GM11168 (cell line): ENCODE measurements around the gene ACSF3.

Source experiments
- in situ Hi-C: fragments of 300-500 bp; cut with MboI; formaldehyde crosslinking; loops from one replicate; pipeline ENCODE4 v1.12.0; 2022; ENCODE audit warnings: low sequenced_read_pairs; ENCODE audit not compliant: unreplicated experiment

The ACSF3 gene

DNA sequence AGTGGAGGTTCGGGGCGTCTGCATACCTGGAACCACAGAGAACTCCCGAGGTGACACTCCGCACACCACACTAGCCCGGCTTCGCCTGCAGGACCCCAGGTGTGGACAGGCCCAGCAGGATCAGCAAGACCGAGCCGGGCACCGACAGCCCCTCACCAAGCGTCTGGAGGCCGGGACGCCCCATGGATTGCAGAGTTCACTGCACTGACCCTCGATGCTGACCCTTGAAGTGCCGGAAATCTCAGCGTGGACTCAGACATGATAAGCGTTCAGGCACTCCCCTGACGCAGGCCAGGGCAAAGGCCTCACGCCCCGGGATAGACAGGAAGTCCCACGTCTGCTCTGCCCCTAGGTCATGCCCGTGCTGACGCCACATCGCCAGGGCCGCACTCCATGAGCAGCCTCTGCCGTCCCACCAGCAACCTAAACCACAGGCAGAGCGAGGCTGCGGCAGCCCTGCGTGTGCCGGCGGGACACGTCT, 26.0 kb downstream of the ACSF3 start:
- in situ Hi-C loops = no loop called here

DNA sequence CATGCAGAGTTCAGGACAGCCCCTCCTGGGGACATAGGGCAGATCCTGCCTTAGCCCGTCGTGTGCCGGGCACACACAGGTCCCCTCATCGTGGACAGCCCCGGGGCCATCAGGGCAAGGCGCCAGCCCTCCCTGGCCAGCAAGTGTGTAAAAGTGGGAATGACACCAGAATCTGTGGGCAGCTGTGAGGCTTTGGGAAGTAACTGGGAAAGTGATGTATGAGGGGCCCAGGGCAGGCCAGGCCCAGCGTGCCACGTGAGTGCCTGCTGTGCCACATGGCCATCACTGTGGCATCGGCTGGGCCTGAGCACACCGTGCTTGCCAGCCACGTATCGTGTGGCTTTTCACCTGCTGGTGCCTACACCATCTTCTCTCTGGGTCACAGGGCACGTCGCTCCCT, 26.6 kb downstream of the ACSF3 start:
- in situ Hi-C loops = no loop called here

DNA sequence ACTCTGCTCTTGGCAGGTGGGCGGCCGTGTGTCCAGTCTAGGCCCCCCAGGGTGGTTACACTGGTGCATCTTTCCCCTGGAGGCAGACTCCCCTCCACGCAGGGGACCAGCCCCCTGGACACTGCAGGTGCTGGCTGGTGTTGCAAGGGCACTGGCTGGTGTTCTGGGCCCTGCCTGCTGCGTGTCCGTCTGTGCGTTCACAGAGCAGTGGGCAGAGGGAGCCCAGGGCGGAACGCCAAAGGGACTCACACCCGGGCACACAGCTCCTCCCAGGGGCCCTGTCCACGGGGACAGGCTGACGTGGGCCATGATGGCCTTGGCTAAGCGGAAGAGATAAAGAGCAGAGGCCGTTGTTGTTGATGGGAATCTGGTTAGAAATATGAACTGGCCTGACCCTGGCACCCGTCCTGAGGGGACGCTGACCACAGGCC, 27.3 kb downstream of the ACSF3 start:
- in situ Hi-C loops = no loop called here

DNA sequence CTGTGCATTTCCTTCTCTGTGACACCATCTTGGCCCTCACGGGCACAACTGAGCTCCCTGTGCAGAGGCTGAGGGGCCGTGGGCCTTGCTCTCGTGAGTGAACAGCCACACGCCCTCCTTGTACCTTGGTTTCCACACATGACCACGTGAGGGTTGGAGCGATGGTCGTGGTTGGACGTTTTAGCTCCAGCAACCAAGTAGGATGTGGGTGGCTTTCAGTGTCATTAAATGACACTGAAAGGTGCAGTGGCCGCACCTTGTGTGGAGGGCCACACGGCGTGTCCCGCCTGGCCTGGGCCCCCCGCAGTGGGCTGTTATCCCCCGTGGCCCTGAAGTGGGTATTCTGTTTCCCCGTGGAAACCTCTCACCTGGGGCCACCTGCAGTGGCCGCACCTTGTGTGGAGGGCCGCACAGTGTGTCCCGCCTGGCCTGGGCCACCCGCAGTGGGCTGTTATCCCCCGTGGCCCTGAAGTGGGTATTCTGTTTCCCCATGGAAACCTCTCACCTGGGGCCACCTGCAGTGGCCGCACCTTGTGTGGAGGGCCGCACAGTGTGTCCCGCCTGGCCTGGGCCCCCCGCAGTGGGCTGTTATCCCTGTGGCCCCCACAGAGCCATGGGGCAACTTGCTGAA, 28.2 kb downstream of the ACSF3 start:
- in situ Hi-C loops = no loop called here

DNA sequence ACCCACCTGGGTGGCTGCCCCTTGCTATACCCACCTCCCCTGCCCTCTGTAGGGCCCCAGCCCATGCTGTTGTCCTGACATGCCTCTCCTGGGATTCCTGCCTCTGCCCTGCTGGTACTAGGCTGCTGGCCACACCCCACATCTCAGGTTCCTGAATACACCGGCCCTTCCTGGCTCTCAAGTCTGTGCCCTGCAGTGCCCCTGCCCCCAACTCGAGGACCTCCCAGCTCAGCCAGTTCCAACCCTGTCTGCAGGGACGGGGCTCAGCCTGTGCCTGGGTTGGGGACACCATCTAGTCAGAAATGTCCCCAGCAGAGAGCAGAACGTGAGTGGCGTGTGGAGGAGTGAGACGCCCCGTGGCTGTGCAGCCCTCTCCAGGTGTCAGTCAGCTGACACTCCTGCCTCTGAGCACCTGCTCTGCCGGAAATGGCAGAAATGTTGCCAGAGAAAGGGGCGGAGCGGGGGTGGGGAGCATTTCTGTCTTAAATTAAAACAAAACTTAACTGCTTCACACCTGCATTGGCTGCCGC, 28.7 kb downstream of the ACSF3 start:
- in situ Hi-C loops = no loop called here

DNA sequence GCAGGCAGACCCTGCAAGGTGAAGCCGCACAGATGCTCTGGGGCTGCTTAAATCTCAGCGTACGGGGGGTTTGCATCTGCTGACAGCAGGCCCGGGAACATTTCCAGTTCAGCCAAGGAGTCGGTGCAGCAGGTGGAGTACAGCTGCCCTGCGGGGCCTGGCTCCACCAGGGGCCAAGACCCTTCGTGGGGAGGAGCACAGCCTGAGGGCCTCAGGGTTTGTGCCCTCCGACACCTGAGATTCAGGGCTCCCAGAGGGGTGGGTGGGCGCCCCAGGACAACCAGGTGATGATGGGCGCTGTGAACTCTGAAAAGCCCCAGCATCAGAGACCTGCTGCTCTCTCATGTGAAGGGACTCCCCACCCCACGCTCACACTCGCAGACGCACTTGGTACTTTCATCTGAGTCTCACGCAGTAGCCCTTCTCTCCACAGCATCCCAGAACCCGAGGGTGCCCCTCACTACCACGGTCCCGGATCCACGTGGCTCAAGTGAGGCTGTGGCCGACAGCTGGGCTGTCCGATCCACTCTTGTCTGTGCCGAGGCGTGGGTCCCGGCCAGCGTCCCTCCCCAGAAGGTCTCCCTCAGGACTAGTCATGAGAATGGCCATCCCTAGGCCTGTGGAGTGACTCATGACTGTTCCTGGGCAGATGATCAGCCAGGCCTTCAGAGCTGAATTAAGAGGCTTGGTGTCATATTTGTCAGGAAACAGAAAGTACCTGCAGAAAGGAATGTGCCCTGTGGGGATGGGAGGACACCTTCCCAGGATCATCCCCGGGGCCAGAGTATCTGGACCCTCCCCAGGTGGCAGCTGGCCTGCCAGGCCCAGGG, 29.6 kb downstream of the ACSF3 start:
- in situ Hi-C loops = no loop called here

DNA sequence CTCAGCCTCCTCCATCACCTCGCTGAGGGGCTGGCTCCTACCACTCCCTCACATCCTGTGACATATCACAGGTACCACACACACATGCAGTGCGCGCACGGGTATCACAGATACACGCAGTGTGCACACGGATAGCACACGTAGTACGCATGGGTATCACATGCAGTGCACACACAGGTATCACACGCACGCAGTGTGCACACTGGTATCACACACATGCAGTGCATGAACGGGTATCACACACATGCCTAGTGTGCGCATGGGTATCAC, 30.1 kb downstream of the ACSF3 start:
- in situ Hi-C loops = no loop called here

DNA sequence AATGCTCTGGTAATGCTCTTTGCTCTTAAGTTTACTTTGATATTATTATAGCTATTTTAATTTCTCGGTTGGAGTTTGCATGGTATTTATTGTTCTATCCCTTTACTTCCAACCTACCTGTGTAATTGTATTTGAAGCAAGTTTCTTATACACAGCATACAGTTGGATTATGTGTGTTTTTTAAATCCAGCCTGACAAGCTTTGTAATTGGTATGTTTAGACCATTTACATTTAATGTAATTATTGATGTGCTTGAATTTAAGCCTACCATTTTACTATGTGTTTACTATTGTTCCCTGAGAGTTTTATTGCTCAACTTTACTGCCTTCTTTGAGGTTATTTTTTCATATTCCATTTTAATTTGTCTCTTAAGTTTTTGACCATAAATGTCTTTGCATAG, 35.7 kb downstream of the ACSF3 start:
- in situ Hi-C loops = no loop called here

DNA sequence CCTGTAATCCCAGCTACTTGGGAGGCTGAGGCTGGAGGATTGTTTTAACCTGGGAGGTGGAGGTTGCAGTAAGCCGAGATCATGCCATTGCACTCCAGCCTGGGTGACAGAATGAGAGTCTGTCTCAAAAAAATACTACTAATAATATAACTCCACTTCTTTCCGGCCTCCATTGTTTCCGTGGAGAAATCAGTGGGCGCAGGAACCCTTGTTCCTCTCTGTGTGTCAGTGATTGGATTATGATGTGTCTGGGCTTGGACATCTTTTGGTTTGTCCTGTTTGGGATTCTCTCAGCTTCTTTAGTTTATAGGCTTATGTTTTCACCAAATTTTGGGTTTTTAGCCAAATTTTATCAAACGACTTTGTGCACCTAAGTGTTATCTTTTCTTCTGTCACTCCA, 36.8 kb downstream of the ACSF3 start:
- in situ Hi-C loops = no loop called here

DNA sequence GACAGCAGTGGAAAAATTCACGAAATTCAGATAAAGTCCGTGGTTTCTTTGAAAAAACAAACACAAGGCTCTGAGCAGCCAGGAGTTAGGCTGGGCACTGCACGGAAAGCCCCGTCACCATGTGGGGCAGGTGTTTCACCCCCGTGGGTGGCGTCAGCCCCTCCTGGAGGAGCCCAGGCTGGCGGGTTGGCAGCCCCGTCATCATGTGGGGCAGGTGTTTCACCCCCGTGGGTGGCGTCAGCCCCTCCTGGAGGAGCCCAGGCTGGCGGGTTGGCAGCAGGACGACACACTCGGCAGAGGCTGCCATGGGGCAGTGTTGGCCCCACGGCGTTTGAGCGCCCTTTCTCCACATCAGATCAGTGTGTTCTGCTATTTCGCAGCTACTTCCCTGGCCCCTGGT, 38.1 kb downstream of the ACSF3 start:
- in situ Hi-C loops = no loop called here

DNA sequence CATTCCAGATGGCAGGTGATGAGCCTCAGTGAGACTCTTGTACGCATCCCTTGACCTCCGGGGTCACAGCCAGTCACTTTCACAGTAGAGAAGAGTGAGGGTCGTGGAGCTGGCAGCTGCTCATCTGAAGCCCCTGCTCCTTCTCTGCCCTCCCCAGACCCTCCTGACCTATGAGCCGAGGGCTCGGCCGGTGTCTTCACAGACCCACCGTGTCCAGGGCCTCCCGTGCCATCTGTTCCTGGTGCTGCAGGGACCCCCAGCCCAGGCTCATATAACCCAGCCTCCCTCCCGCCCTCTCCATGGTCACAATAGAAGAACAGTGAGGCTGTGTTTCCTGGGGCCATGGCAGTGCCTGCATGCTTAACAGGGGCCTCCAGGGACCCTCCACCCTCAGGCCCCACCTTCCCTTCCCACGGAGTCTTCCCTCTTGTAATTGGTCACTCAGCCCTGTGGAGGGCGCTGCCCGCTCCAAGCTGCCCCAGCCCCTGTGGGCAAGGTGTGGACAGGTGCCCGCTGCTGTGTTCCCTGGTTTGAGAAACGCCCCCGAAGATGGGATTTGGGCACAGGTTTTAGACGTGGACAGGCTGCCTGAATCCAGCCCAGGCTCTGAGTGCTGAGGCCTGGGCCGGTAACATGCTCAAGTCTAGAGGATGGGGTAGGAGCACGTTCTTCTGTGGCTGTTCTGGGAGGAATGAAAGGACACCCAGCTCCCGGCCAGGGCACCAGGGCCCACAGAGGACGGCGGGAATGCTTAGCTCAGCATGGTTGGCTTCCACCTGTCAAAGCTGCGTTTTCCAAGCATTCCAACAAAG, 38.7 kb downstream of the ACSF3 start:
- in situ Hi-C loops = no loop called here

DNA sequence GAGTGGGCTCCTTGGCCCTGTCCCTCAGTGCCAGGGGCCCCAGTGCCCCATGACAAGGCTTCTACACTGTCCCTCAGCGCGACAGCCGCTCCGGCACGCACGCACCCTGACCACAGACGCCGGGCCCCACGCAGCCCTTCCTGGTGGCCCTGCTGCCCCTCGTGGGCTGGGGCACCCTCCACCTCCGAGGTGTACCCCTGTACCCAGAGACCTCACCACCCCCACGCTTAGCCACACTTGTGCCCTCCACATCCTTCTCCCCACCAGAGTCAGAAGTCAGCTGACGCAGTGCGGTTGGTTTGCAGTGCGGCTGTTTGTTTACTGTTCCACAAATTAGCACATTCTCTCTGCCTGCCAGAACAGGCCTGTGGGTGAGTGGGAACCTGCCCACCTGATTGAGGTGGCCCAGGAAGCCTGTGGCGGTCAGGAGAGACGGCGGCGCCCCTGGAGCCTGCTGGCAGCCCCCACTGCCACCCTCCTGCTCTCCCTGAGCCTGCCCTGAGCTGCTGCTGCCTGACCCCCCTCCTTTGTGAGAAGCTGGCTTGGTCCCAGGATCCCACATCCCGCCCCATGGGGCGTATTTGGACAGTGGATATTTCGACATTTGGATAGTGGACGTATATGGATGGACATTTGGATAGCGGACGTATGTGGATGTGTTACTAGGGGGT, 39.9 kb downstream of the ACSF3 start:
- in situ Hi-C loops = no loop called here

DNA sequence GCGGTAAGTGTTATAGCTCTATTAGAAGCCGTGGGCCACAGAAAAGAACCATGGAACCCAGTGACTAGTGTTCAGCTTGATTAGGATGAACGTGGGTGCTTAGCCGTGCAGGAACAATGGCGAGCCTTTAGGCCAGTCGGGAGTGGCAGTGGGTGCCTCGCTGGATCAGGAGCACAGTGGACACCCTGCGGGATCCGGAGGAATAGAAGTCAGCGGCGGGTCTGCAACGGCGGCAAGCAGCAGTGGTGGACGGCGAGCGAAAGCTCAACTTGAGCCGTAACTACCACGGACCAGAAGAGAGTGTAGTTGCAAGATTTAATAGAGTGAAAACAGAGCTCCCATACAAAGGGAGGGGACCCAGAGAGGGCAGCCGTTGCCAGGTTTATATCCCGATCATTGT, 40.6 kb downstream of the ACSF3 start:
- in situ Hi-C loops = no loop called here

DNA sequence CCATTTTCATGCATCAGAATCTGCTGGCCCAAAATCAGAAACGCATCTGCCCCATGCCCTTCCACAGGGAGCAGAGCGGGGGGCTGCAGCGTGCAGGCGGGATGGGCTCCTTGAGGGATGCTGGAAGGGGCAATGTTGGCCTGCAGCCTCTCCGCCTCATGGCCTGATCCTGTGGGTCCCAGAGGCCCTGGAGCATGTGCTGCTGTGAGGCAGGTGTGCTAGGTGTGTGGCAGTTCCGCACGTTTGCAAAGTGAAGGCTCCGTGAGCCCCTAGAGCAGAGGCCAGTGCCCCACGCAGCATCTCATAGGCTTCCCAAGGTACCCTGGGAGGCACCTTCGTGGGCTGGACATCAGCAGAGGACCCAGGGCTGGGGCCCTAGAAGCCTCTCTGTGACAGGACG, 41.5 kb downstream of the ACSF3 start:
- in situ Hi-C loops = no loop called here

DNA sequence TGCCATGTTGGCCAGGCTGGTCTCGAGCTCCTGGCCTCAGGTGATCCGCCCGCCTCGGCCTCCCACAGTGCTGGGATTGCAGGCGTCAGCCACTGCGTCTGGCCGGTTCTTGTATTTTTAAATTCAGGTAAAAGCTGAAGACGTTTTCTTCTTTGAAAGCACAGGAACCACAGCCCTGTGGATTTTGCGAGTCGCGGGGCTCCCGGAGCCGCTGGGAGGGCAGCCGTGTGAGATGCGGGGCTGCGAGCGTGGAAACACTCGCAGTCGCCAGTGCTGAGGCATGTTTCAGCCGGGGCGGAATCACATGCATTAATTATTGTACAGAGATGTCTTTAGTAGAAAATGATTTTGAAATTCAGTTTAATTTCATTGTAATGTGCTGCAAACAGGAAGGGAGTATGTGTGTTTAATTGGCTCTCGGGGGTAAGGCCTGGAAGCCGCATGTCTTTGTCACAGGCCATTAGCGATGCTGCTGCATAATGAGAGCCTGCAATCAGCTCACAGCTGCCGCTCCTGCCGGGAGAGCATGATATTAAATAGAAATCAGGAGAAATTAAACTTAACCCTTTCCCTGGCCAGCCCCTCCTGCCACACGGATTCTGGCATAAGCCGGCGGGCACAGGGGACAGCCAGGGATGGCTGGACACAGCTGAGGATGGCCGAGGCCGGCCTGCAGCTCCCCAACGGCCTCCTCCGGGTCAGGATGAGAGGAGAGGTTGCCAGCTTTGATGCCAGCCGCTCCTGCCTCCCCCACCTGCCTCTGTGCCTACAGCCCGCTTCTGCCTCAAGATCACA, 42.5 kb downstream of the ACSF3 start:
- in situ Hi-C loops = no loop called here

DNA sequence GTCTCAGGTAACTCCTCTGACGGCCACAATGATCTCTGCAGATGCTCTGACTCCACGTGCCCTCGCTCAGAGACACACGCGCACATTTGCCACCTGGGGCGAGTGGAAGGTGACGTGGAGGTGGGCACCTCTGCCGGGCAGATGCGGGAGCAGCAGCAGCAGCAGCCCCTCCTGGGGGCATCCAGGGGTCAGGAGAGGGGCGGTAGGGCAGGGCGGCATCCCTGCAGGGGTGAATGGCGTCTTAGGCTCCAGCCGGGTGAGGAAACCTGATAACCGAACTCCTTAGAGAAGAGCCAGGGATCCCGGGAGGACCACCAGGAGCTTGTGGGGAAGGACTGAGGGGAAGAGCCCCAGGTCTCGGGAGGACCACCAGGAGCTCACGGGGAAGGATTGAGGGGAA, 43.3 kb downstream of the ACSF3 start:
- in situ Hi-C loops = no loop called here

DNA sequence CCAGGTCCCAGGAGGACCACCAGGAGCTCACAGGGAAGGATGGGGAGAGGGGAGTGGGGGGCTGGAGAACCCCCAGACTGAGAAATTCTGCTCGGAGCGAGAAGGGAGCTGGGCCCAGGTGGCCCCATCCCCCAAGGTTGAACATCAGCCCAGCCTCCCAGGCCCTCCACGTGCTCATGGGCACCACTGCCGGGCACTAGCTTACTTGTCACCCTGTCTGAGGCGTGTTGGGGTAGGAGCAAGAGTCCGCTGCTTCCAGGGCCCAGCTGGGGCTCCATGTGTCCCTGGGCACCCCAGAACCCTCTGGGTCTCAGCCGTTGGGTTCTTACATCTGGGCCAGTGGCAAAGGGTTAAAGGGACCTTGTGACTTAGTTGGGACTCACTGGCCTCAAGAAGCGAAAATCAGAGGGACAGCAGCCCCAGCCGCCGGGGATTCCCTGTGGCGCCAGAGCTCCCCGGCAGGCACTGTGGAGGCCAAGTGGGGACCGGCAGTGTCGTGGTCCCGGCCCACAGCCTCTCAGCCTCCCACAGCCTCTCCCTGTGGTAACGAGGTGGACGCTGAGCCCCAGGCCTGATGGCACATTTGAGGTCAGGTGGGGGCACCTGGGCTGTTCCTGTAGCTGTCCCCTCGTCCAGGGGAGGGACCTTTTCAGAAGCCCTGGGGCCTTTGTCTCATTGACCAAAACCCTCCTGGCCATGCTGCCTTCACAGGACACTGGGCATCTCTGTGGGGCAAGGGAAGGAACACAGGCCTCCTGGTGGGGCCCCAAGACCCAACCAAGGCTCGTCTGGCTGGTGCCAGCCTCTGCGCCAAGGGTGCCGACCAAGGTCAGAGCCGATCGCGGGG, 44.2 kb downstream of the ACSF3 start:
- in situ Hi-C loops = no loop called here

DNA sequence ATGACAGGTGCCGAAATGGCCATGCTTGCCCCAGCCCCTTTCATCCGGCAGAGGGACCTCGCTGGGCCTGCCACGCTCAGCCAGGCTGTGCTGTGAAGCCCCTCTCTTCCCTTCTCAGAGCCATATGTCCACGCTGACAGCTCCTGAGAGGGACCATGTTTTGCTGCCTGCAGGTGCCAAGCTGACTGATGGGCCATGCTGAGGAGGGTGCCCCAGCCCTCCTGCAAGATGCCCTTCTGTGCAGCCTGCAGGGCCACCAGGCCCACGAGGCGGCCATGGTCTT, 44.8 kb downstream of the ACSF3 start:
- in situ Hi-C loops = no loop called here
